Jurkat, Clone E6-1 (cell line): Measurements from ENCODE around the gene ZDHHC24.

Source experiments
- DNase-seq: peaks from one replicate; pipeline ENCODE4 v3.0.0-alpha.2; 2011; ENCODE audit warnings: low read depth, low spot score
- H3K4me3 ChIP-seq: 2 replicates; pipeline ENCODE4 v1.5.1; 2011; ENCODE audit warnings: mild to moderate bottlenecking, low read length, control low read depth, moderate library complexity

The ZDHHC24 gene

GRCh38 chr11:66568124-66568916 lies 22.5 kb upstream of the ZDHHC24 start, which contains the start of gene CTSF:
Gene CTSF (minus strand): TSS chr11:66568606. CDS start chr11:66568486, 120 bp downstream.
- no peak for DNase-seq
- H3K4me3 ChIP-seq, result peak within 1 kb of the TSS; percentile 35

- no peak for DNase-seq
- H3K4me3 ChIP-seq, result peak overlapping the region; percentile 35
These were observed 21.9 kb upstream of the ZDHHC24 start for GRCh38 chr11:66567787-66568123.

GRCh38 chr11:66566221-66566620 lies 20.4 kb upstream of the ZDHHC24 start:
- DNase-seq, result no peak
- no peak overlapping the region for H3K4me3 ChIP-seq

GRCh38 chr11:66564984-66565383 lies 19.1 kb upstream of the ZDHHC24 start:
- DNase-seq, result no peak
- H3K4me3 ChIP-seq, result no peak overlapping the region

GRCh38 chr11:66564538-66564937 lies 18.7 kb upstream of the ZDHHC24 start:
- no peak for DNase-seq
- no peak overlapping the region for H3K4me3 ChIP-seq

GRCh38 chr11:66563832-66564231 lies 18.0 kb upstream of the ZDHHC24 start:
- no peak for DNase-seq
- no peak overlapping the region for H3K4me3 ChIP-seq

- DNase-seq, result no peak
- H3K4me3 ChIP-seq, result no peak overlapping the region
These were observed 17.2 kb upstream of the ZDHHC24 start for GRCh38 chr11:66562907-66563583.

- H3K4me3 ChIP-seq, result no peak overlapping the region
- no peak for DNase-seq
These were observed 16.4 kb upstream of the ZDHHC24 start for GRCh38 chr11:66562275-66562674.

GRCh38 chr11:66561975-66562248 lies 16.1 kb upstream of the ZDHHC24 start:
- DNase-seq, result no peak
- H3K4me3 ChIP-seq, result no peak overlapping the region

- no peak overlapping the region for H3K4me3 ChIP-seq
- no peak for DNase-seq
These were observed 15.5 kb upstream of the ZDHHC24 start for GRCh38 chr11:66561178-66561974.

- no peak overlapping the region for H3K4me3 ChIP-seq
- DNase-seq, result no peak
These were observed 14.2 kb upstream of the ZDHHC24 start for GRCh38 chr11:66559866-66560676.

- no peak overlapping the region for H3K4me3 ChIP-seq
- DNase-seq, result no peak
These were observed 13.5 kb upstream of the ZDHHC24 start for GRCh38 chr11:66559142-66559865.

- DNase-seq, result no peak
These were observed 12.0 kb upstream of the ZDHHC24 start for GRCh38 chr11:66557733-66558326.

GRCh38 chr11:66556086-66556485 lies 10.2 kb upstream of the ZDHHC24 start:
- H3K4me3 ChIP-seq, result no peak overlapping the region
- DNase-seq, result no peak

More at GRCh38 chr11:66557733-66558326, 12.0 kb upstream of the ZDHHC24 start:
- H3K4me3 ChIP-seq, result no peak overlapping the region

GRCh38 chr11:66555416-66555815 lies 9.6 kb upstream of the ZDHHC24 start:
- H3K4me3 ChIP-seq, result no peak overlapping the region
- no peak for DNase-seq

- no peak overlapping the region for H3K4me3 ChIP-seq
- DNase-seq, result no peak
These were observed 8.8 kb upstream of the ZDHHC24 start for GRCh38 chr11:66554602-66555001.

- no peak overlapping the region for H3K4me3 ChIP-seq
- DNase-seq, result no peak
These were observed 5.0 kb upstream of the ZDHHC24 start for GRCh38 chr11:66550887-66551286.

- no peak for DNase-seq
- H3K4me3 ChIP-seq, result no peak overlapping the region
These were observed 3.8 kb upstream of the ZDHHC24 start for GRCh38 chr11:66549696-66550095.
